BLaER1 treated with 17β-estradiol and CSF1 and Interleukin-3, amounts not matched to agents 10 nM and 100 nM (cell line): Measurements from ENCODE around the gene PLEK.

Experiments
- H3K27ac ChIP-seq, 11 experiments: shearing (Covaris generic); formaldehyde crosslinking; 2 replicates each; pipeline ENCODE4 v1.8.1; 2022
- H3K27me3 ChIP-seq, 11 experiments: shearing (Covaris generic); formaldehyde crosslinking; 2 replicates each; pipeline ENCODE4 v1.8.1; 2022
- H3K36me3 ChIP-seq, 11 experiments: shearing (Covaris generic); formaldehyde crosslinking; 2 replicates each; pipeline ENCODE4 v1.8.1; 2022
- H3K4me1 ChIP-seq, 10 experiments: shearing (Covaris generic); formaldehyde crosslinking; 2 replicates each; pipeline ENCODE4 v1.8.1; 2022
- H3K4me2 ChIP-seq, 11 experiments: shearing (Covaris generic); formaldehyde crosslinking; 2 replicates each; pipeline ENCODE4 v1.8.1; 2022
- H3K4me3 ChIP-seq, 10 experiments: shearing (Covaris generic); formaldehyde crosslinking; 2 replicates each; pipeline ENCODE4 v1.8.1; 2022
- H3K9ac ChIP-seq, 11 experiments: shearing (Covaris generic); formaldehyde crosslinking; 2 replicates each; pipeline ENCODE4 v1.8.1; 2022
- H3K9me3 ChIP-seq, 11 experiments: shearing (Covaris generic); formaldehyde crosslinking; replicated peaks in 1 of 11; 2 replicates each; pipeline ENCODE4 v1.8.1; 2022
- H4K20me1 ChIP-seq, 11 experiments: shearing (Covaris generic); formaldehyde crosslinking; 2 replicates each; pipeline ENCODE4 v1.8.1; 2022
- Cebpa-rat ChIP-seq, 11 experiments: shearing (Covaris generic); IDR thresholded peaks; 2 replicates each; pipeline ENCODE4 v1.8.1; 2022

Gene PLEK

GRCh38 chr2:68426848-68427579, 61.9 kb downstream of the PLEK start:
- Histone ChIP-seq H3K4me2 (peak overlapping the region in 6 of 11 experiments; percentile 23 to 71 (median 51); a peak in 6 of 22 replicates), H4K20me1 (no peaks in the 10 kb centered on the region), H3K9me3 (peaks cover 6 to 37% (median 15%) of the 10 kb centered on the region in 11 experiments), H3K4me3 (no peak overlapping the region), H3K27me3 (no peaks in the 10 kb centered on the region), H3K9ac (no peak overlapping the region), H3K27ac (peak overlapping the region in 3 of 11 experiments; percentile 8 to 54 (median 8); a peak in 3 of 22 replicates), H3K4me1 (peaks cover 43 to 55% (median 48%) of the 10 kb centered on the region in 10 experiments), H3K36me3 (0 out of 22 replicates have a peak, but pooled peaks cover 0 to under 1% (median 0%) of the 10 kb centered on the region in 11 experiments)
- no peak for TF ChIP-seq Cebpa-rat (IDR thresholded peaks at IDR 0.05)

GRCh38 chr2:68428126-68428525, 63.0 kb downstream of the PLEK start:
- H3K27ac ChIP-seq: peak overlapping the region in 3 of 11 experiments; percentile 14 to 18 (median 17); a peak in 4 of 22 replicates

GRCh38 chr2:68428746-68429145, 63.7 kb downstream of the PLEK start:
- no peaks in the 10 kb centered on the region for H3K27me3 ChIP-seq
- TF ChIP-seq Cebpa-rat (IDR thresholded peaks at IDR 0.05): no peak
- no peak overlapping the region for H3K9ac ChIP-seq
- H3K4me3 ChIP-seq: no peak overlapping the region
- H3K4me1 ChIP-seq: peaks cover 36 to 49% (median 43%) of the 10 kb centered on the region in 10 experiments
- H4K20me1 ChIP-seq: no peaks in the 10 kb centered on the region
- H3K36me3 ChIP-seq: peaks cover 0 to 8% (median 0%) of the 10 kb centered on the region in 11 experiments; a peak in 1 of 22 replicates
- peak overlapping the region in 3 of 11 experiments; percentile 3 to 16 (median 14); a peak in 3 of 22 replicates for H3K27ac ChIP-seq
- peaks cover 21 to 55% (median 32%) of the 10 kb centered on the region in 11 experiments for H3K9me3 ChIP-seq
- H3K4me2 ChIP-seq: peak overlapping the region; percentile 42 to 79 (median 54); a peak in 21 of 22 replicates

More at GRCh38 chr2:68428126-68428525, 63.0 kb downstream of the PLEK start:
- Histone ChIP-seq H4K20me1 (no peaks in the 10 kb centered on the region), H3K27me3 (no peaks in the 10 kb centered on the region), H3K4me1 (peaks cover 42 to 55% (median 48%) of the 10 kb centered on the region in 10 experiments), H3K9ac (no peak overlapping the region), H3K9me3 (peaks cover 17 to 49% (median 26%) of the 10 kb centered on the region in 11 experiments), H3K4me2 (peak overlapping the region; percentile 42 to 79 (median 54)), H3K36me3 (peaks cover 0 to 6% (median 0%) of the 10 kb centered on the region in 11 experiments; a peak in 1 of 22 replicates), H3K4me3 (no peak overlapping the region)
- no peak for TF ChIP-seq Cebpa-rat (IDR thresholded peaks at IDR 0.05)

GRCh38 chr2:68429311-68429826, 64.3 kb downstream of the PLEK start:
- peaks cover 0 to 8% (median 0%) of the 10 kb centered on the region in 11 experiments; a peak in 1 of 22 replicates for H3K36me3 ChIP-seq
- no peak overlapping the region for H3K4me3 ChIP-seq
- peaks cover 21 to 58% (median 34%) of the 10 kb centered on the region in 11 experiments for H3K9me3 ChIP-seq
- H3K9ac ChIP-seq: no peak overlapping the region
- peaks cover 30 to 43% (median 37%) of the 10 kb centered on the region in 10 experiments for H3K4me1 ChIP-seq
- no peaks in the 10 kb centered on the region for H3K27me3 ChIP-seq
- H3K4me2 ChIP-seq: no peak overlapping the region
- H3K27ac ChIP-seq: no peak overlapping the region
- peak in 2 of 11 experiments; percentile 32 to 57; a peak in 4 of 22 replicates for TF ChIP-seq Cebpa-rat (IDR thresholded peaks at IDR 0.05)
- H4K20me1 ChIP-seq: no peaks in the 10 kb centered on the region

GRCh38 chr2:68431316-68431972, 66.4 kb downstream of the PLEK start:
- Histone ChIP-seq H3K9ac (no peak overlapping the region), H3K4me3 (no peak overlapping the region), H3K36me3 (peaks cover 0 to 8% (median 0%) of the 10 kb centered on the region in 11 experiments; a peak in 1 of 22 replicates), H3K4me1 (peaks cover 14 to 28% (median 25%) of the 10 kb centered on the region in 10 experiments), H4K20me1 (no peaks in the 10 kb centered on the region), H3K9me3 (peaks cover 21 to 49% (median 32%) of the 10 kb centered on the region in 11 experiments), H3K4me2 (no peak overlapping the region), H3K27me3 (no peaks in the 10 kb centered on the region), H3K27ac (no peak overlapping the region)
- TF ChIP-seq Cebpa-rat (IDR thresholded peaks at IDR 0.05): no peak

- H3K27ac ChIP-seq: no peak overlapping the region
- H3K36me3 ChIP-seq: peaks cover 0 to 8% (median 0%) of the 10 kb centered on the region in 11 experiments; a peak in 1 of 22 replicates
- H4K20me1 ChIP-seq: no peaks in the 10 kb centered on the region
- H3K4me2 ChIP-seq: no peak overlapping the region
- no peak for TF ChIP-seq Cebpa-rat (IDR thresholded peaks at IDR 0.05)
- no peaks in the 10 kb centered on the region for H3K27me3 ChIP-seq
- peaks cover 21 to 43% (median 28%) of the 10 kb centered on the region in 11 experiments for H3K9me3 ChIP-seq
- H3K9ac ChIP-seq: no peak overlapping the region
- no peak overlapping the region for H3K4me3 ChIP-seq
- H3K4me1 ChIP-seq: peaks cover 13 to 27% (median 20%) of the 10 kb centered on the region in 10 experiments
These were observed 67.9 kb downstream of the PLEK start for GRCh38 chr2:68432696-68433658.

- Histone ChIP-seq H3K9me3 (peaks cover 21 to 37% (median 28%) of the 10 kb centered on the region in 11 experiments), H3K4me1 (peaks cover 13 to 29% (median 21%) of the 10 kb centered on the region in 10 experiments), H3K27me3 (no peaks in the 10 kb centered on the region), H3K27ac (no peak overlapping the region), H4K20me1 (no peaks in the 10 kb centered on the region), H3K36me3 (peaks cover 0 to 8% (median 0%) of the 10 kb centered on the region in 11 experiments; a peak in 1 of 22 replicates), H3K4me3 (no peak overlapping the region), H3K9ac (no peak overlapping the region), H3K4me2 (no peak overlapping the region)
- TF ChIP-seq Cebpa-rat (IDR thresholded peaks at IDR 0.05): no peak
These were observed 69.9 kb downstream of the PLEK start for GRCh38 chr2:68434981-68435380.

GRCh38 chr2:68435615-68436014, 70.5 kb downstream of the PLEK start:
- peaks cover 0 to 8% (median 0%) of the 10 kb centered on the region in 11 experiments; a peak in 1 of 22 replicates for H3K36me3 ChIP-seq
- TF ChIP-seq Cebpa-rat (IDR thresholded peaks at IDR 0.05): no peak
- H3K4me1 ChIP-seq: peaks cover 19 to 36% (median 27%) of the 10 kb centered on the region in 10 experiments
- no peaks in the 10 kb centered on the region for H3K27me3 ChIP-seq
- H3K4me2 ChIP-seq: no peak overlapping the region
- no peak overlapping the region for H3K4me3 ChIP-seq
- no peaks in the 10 kb centered on the region for H4K20me1 ChIP-seq
- H3K9ac ChIP-seq: no peak overlapping the region
- peaks cover 21 to 37% (median 25%) of the 10 kb centered on the region in 11 experiments for H3K9me3 ChIP-seq
- no peak overlapping the region for H3K27ac ChIP-seq
